Tibial artery (tissue), 4 donors: Measurements from ENCODE around the gene SLC43A2.

Experiments used
- DNase-seq, 2 donors: peaks; one replicate each; pipeline ENCODE4 v3.0.0-alpha.2; 2019
- H3K27ac ChIP-seq, 2 donors: fragments of 200-600 bp; sonication (generic) in 1 of 2; 1 replicate in 1 of 2; 2 replicates in 1 of 2; pipeline ENCODE4 v1.5.1; 2018 to 2019; ENCODE audit warnings: mild to moderate bottlenecking in 1 of 2
- H3K27me3 ChIP-seq, 2 donors: fragments of 200-600 bp; sonication (generic) in 1 of 2; one replicate each; pipeline versions ENCODE4 v1.5.1 to v1.6.0; 2016 to 2019
- H3K36me3 ChIP-seq, 3 donors: fragments of 200-600 bp; sonication (generic) in 2 of 3; one replicate each; pipeline ENCODE4 v1.5.1; 2016 to 2019; ENCODE audit warnings: mild to moderate bottlenecking in 2 of 3
- H3K4me1 ChIP-seq, 4 donors: fragments of 200-600 bp; sonication (generic) in 2 of 4; 1 replicate in 3 of 4; 2 replicates in 1 of 4; pipeline ENCODE4 v1.5.1; 2016 to 2019
- H3K4me3 ChIP-seq, 2 donors: fragments of 200-600 bp; sonication (generic) in 1 of 2; 1 replicate in 1 of 2; 2 replicates in 1 of 2; pipeline ENCODE4 v1.5.1; 2018 to 2019; ENCODE audit warnings: mild to moderate bottlenecking in 2 of 2
- H3K9me3 ChIP-seq, 3 donors: fragments of 200-600 bp; sonication (generic) in 1 of 3; one replicate each; pipeline ENCODE4 v1.5.1; 2016 to 2019
- CTCF ChIP-seq, 2 experiments: fragments of 200-600 bp in 1 of 2; fragments of 450-650 bp in 1 of 2; IDR thresholded peaks; one replicate each; pipeline ENCODE4 v1.5.1; 2017 to 2019; ENCODE audit warnings: antibody characterized with exemption in 2 of 2, mild to moderate bottlenecking in 1 of 2, moderate library complexity in 1 of 2
- intact Hi-C: fragments of 100-400 bp; cut with DNase I; formaldehyde crosslinking; loops from one replicate; pipeline ENCODE4 v1.15.0; 2023; ENCODE audit warnings: low total_unique reads

Gene SLC43A2

GRCh38 chr17:1590029-1590746 lies 38.4 kb downstream of the SLC43A2 start:
- Histone ChIP-seq H3K36me3 (peaks cover 0 to 34% (median 5%) of the 10 kb centered on the region in 3 donors), H3K9me3 (no peaks in the 10 kb centered on the region), H3K27me3 (no peaks in the 10 kb centered on the region), H3K4me1 (peaks cover 0 to 27% (median 17%) of the 10 kb centered on the region in 4 donors), H3K4me3 (peak overlapping the region; percentile 18 to 24), H3K27ac (peak overlapping the region; percentile 78 to 80)
- no peak for TF ChIP-seq CTCF (IDR thresholded peaks at IDR 0.05)
- intact Hi-C loops: no loop called here
- DNase-seq: peak; percentile 75 to 94

GRCh38 chr17:1588821-1589585 lies 39.6 kb downstream of the SLC43A2 start:
- H3K27me3 ChIP-seq: no peaks in the 10 kb centered on the region
- H3K9me3 ChIP-seq: no peaks in the 10 kb centered on the region
- H3K4me1 ChIP-seq: peaks cover 0 to 27% (median 17%) of the 10 kb centered on the region in 4 donors
- no peak for DNase-seq
- H3K27ac ChIP-seq: peak overlapping the region; percentile 78 to 80
- H3K4me3 ChIP-seq: no peak overlapping the region
- TF ChIP-seq CTCF (IDR thresholded peaks at IDR 0.05): no peak
- intact Hi-C loops: no loop called here
- H3K36me3 ChIP-seq: peaks cover 0 to 45% (median 9%) of the 10 kb centered on the region in 3 donors

- Histone ChIP-seq H3K27ac (no peak overlapping the region), H3K4me1 (peaks cover 0 to 2% (median 0%) of the 10 kb centered on the region in 4 donors), H3K27me3 (no peaks in the 10 kb centered on the region), H3K9me3 (no peaks in the 10 kb centered on the region), H3K36me3 (peaks cover 0 to 38% (median 14%) of the 10 kb centered on the region in 3 donors), H3K4me3 (no peak overlapping the region)
- DNase-seq: no peak
- intact Hi-C loops: no loop called here
- TF ChIP-seq CTCF (IDR thresholded peaks at IDR 0.05): no peak
Measured at GRCh38 chr17:1584167-1584566, 44.5 kb downstream of the SLC43A2 start.

- Histone ChIP-seq H3K27me3 (no peaks in the 10 kb centered on the region), H3K9me3 (no peaks in the 10 kb centered on the region), H3K27ac (no peak overlapping the region), H3K4me1 (peaks cover 0 to 3% (median 0%) of the 10 kb centered on the region in 4 donors), H3K4me3 (no peak overlapping the region), H3K36me3 (peaks cover 0 to 38% (median 14%) of the 10 kb centered on the region in 3 donors)
- no peak for TF ChIP-seq CTCF (IDR thresholded peaks at IDR 0.05)
- intact Hi-C loops: no loop called here
- no peak for DNase-seq
Measured at GRCh38 chr17:1583556-1583955, 45.1 kb downstream of the SLC43A2 start.

- no peak for DNase-seq
- intact Hi-C loops: no loop called here
- Histone ChIP-seq H3K9me3 (no peaks in the 10 kb centered on the region), H3K4me1 (peaks cover 0 to 14% (median 10%) of the 10 kb centered on the region in 4 donors), H3K27ac (no peak overlapping the region), H3K27me3 (no peaks in the 10 kb centered on the region), H3K4me3 (no peak overlapping the region), H3K36me3 (peaks cover 0 to 38% (median 14%) of the 10 kb centered on the region in 3 donors)
- TF ChIP-seq CTCF (IDR thresholded peaks at IDR 0.05): no peak
Measured at GRCh38 chr17:1582374-1582773, 46.3 kb downstream of the SLC43A2 start.
